Upper lobe of left lung (tissue), 4 donors: ENCODE data around the gene DPP6.

Experiments used
- CTCF ChIP-seq, 6 experiments: fragments of 450-650 bp in 4 of 6; fragments of 200-600 bp in 2 of 6; sonication (generic) in 2 of 6; IDR thresholded peaks; one replicate each; pipeline ENCODE4 v1.5.1; 2016 to 2019; ENCODE audit warnings: antibody characterized with exemption in 6 of 6
- EP300 ChIP-seq, 4 donors: sonication (generic); formaldehyde crosslinking; IDR thresholded peaks; one replicate each; pipeline ENCODE4 v1.5.1; 2017; ENCODE audit warnings: antibody characterized with exemption in 4 of 4, control low read depth in 2 of 4
- POLR2A ChIP-seq, 4 donors: fragments of 450-650 bp; IDR thresholded peaks; one replicate each; pipeline ENCODE4 v1.5.1; 2016 to 2017; ENCODE audit warnings: antibody characterized with exemption in 4 of 4, mild to moderate bottlenecking in 2 of 4
- POLR2AphosphoS5 ChIP-seq, 2 donors: sonication (generic); formaldehyde crosslinking; IDR thresholded peaks; one replicate each; pipeline ENCODE4 v1.5.1; 2017; ENCODE audit warnings: antibody characterized with exemption in 2 of 2

GRCh38 chr7:154553711-154554265 is 501.6 kb downstream of the DPP6 start:
- TF ChIP-seq CTCF (IDR thresholded peaks at IDR 0.05) (no peak), POLR2AphosphoS5 (IDR thresholded peaks at IDR 0.05) (no peak), POLR2A (IDR thresholded peaks at IDR 0.05) (no peak), EP300 (IDR thresholded peaks at IDR 0.05) (no peak)
